Iris pigment epithelial cell (primary cell): ENCODE measurements around the gene ENTPD8.
"Not testable (repeated sequence)": the region's sequence is repeated elsewhere in the genome, so short reads cannot be mapped to it uniquely, and the experiment has no call there.

Source experiments
- DNase-seq: peaks from one replicate; pipeline ENCODE4 v3.0.0-alpha.2; 2011; ENCODE audit warnings: low read depth

Gene ENTPD8

DNA sequence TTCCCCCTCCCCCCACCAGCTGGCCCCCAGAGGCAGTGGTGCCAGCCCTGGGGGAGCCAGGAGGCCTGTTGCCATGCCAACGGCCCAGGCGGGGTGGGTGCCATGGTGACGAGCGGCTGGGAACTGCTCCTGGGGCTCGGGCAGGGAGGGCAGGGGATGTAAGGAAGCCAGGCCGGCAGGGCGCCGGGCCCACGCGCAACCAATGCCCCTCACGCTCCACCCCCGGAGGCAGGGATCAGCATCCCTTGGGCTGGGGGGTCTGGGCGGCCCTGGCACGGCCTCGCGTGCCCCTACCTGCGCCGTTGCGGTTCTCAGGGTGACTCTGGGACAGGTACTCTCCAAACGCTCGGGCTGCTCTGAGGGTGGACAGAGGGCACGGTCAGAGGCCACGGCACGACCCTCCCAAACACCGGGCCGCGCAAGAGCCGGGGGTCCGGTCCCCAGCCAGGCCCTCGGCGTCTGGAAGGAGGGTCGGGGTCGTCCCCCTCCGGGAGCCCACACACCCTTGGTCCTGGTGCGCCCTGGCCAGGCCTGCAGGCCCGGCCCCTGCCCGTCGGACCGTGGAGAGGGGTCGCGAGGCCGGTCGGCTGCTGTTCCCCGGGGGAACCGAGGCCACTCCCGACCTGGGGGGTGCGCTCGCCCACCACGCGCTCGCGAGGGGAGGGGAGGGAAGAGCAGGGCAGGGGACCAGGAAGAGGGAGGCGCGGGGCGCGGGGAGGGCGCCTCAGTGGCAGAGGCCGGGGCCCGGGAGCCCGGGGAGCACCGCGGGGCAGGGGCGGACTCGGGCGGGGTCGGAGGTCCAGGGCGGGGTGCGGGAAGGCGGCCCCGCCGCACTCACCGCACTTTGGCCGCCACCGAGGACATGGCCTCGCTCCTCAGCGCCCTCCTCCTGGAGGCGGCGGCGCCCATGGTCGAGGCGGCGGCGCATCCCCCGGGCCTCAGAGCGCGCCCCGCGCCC lies 17.3 kb upstream of the ENTPD8 start:
- no peak for DNase-seq

DNA sequence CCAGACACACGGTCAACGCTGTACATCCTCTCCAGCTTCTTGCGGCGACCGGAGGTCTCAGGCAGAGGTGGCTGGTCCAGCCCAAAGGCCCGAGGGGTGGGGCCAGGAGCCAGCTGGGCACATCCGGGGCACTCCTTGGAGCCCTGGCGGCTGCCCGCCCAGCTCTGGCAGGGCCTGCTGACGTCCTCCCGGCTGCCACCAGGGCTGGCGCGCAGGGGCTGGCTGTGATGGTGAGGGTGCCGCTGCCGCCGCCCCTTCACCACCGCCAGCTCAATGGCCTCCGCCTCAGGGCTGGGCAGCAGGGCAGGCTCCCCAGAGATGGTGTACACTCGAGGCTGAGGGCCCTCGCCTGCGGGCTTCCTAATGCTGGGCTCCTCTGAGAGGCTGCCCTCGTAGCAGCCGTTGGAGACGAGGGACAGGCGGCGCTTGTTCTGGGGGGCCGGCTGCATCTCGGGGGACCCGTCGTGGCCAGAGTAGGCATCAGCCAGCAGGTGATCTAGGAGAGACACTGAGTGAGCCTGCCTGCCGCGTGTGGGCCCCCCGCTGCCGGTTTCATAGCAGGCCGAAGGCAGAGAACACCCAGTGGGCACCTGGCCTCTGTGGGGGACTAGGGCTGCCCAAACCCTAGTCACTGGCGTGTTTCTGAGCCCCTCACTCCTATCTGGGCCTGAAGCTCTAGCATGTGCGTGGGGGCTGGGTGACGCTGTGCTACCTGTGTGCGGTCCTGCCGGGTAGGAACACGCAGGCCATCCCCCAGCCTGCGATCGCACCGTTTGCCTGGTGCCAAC lies 16.4 kb upstream of the ENTPD8 start:
- no peak for DNase-seq

DNA sequence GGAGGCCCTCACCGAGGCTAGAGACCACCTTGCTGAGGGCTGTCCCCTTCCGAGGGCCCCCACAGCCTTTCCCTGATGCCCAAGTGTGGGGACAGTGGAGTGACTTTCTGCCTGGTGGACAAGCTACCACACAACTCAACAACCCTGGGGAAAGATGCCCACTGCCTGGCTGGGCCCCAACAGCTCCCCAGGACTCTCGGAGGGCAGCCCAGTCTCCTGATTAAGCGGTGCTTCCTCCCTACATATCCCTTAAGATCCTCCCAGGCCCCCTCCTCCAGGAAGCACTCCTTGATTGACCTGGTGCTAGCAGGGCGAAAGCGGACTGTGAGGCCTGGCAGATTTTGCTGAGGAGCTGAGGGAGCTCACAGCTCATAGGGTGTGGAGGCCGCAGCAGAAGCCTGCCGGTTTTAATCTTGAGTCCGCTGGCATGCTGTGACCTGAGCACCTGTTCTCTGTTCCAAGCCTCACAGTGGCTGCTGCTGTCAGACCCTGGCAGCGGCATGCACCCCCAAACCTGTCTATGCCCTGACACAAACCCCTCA lies 15.8 kb upstream of the ENTPD8 start:
- DNase-seq = no peak

DNA sequence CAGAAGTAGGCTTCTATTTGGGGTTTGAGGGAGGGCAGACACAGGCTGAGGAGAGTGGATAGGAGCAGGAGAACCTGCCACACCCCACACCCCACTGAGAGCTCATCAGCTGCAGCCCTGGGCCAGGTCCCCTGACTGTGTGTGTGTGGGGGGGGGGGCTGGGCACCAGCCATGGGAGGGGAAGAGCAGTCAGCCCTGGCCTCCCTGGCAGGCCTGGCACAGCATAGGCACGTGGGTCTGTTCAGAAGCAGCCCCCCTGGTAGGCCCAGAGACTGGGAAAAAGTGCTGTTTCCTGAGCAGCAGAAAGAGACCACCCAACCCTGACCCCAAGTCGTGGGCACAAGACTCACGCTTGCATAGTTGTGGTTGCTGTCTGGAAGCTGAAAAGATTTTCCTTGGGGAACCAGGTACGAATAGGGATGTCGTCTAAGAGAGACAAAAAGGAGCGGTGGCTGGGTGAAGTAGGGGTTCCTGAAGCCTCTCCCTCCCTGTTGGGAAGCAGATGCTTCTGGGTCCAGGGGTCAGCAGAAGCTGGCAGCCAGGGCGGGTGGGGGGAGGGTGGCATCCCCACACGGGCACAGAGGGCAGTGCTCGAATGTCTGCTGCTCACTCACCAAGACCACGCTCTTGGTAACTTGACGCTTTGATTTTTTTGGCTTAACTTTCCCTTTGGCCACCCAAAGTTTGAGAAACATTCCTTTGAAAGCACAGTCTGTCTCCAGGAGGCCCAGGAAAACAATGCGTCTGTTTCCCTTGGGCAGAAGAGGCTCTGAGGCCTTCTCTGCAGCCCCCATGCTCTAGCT lies 15.1 kb upstream of the ENTPD8 start:
- peak; percentile 70 for DNase-seq

DNA sequence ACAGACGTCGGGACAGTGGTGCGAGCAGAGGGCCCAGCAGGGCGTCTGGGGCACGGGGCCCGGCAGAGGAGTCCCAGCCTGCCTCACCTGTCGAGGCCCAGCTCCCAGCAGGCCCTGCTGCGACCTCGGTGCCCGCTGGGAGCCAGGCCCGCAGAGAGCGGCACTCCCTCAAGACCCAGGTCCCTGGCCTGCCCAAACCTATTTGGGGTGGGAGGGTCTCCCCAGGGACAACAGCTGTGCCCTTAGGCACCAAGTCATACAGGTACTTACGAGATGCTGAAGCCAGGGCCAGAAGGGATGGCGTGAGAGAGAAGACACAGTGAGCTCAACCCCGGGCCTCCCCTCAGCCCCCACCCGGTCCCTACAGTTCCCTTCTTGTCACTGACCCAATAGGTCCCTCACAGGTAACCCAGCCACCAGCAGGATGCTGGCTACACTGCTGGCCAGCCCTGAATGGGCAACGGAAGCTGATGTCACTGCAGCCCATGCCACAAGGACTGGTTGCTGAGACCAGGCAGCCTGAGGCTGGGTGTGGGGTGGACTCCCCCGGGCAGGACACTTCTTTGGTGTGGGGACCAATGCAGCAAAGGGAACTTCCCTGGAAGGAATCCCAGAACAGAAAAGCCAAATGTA lies 14.3 kb upstream of the ENTPD8 start:
- DNase-seq = no peak

DNA sequence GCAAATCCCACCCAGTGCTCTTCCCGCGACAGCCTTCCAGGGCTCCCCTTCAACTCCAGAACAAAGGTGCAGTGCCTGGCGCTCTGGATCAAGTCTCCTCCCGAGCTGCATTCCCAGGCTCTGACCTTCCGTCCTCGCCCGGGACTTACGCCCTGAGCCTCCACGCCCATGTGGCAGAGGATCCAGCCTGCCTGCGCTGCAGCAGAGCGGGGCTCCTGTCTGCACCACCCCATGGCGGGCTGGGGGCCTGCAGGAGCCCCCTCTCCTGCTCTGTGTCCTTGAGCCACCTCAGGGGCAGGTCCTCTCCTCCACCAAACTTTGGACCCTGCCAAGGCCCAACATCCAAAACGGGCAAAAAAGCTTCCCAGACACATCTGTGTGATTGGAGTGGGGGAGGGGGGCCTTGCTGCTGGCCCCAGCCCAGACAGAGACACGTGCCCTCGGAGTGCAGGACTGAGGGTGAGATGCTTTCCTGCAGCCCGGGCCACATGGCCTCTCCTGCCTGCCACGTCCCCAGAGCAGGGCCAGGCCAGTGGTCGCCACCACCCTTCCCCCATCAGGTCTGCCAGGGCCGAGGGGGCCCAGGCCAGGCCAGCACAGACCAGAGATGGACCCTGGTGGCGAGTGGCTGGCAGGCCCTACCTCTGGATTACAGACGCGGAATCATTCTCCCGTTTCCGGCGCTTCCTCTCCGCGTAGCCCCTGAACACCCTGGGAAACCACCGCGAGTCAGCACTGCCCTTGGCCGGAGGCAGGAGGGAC lies 13.6 kb upstream of the ENTPD8 start:
- DNase-seq = peak; percentile 27

DNA sequence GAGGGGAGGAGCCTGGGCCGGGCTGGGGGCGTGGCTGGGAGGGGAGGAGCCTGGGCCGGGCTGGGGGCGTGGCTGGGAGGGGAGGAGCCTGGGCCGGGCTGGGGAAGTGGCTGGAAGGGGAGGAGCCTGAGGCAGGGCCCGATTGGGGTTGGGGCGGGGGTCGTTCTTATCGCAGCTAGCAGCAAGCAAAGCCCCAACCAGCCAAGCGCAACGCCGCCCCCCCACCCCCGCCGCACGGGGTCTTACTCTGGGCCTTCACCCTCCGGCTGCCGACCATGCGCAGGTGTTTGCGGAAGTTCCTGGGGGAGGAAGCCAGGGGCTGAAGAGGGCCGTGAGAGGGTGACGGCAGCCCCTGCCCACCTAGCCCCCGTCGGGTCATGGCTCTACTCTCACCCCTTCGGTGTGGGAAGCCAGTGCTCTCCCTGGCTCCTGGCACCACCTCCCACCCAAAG lies 13.0 kb upstream of the ENTPD8 start:
- DNase-seq = no peak

DNA sequence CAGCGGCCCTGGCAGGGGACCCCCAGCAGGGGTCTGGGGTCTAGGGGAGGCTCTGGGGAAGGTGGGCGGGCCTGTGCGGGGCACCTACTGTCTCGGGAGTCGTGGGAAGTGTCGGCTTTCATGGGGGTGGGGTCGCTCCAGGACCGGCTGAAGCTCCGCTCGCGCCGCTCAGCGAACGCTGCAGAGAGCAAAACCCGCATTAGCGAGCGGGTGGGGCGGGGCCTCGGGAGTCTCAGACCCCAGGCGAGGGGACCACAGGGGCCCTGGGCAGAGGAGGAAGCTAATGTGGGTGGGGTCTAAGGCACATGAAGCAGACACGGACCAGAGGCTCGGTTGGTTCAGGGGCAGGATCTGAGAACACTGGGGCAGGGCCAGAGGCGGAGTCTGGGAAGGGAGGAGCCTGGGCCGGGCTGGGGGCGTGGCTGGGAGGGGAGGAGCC lies 12.5 kb upstream of the ENTPD8 start:
- DNase-seq = peak; percentile 73

DNA sequence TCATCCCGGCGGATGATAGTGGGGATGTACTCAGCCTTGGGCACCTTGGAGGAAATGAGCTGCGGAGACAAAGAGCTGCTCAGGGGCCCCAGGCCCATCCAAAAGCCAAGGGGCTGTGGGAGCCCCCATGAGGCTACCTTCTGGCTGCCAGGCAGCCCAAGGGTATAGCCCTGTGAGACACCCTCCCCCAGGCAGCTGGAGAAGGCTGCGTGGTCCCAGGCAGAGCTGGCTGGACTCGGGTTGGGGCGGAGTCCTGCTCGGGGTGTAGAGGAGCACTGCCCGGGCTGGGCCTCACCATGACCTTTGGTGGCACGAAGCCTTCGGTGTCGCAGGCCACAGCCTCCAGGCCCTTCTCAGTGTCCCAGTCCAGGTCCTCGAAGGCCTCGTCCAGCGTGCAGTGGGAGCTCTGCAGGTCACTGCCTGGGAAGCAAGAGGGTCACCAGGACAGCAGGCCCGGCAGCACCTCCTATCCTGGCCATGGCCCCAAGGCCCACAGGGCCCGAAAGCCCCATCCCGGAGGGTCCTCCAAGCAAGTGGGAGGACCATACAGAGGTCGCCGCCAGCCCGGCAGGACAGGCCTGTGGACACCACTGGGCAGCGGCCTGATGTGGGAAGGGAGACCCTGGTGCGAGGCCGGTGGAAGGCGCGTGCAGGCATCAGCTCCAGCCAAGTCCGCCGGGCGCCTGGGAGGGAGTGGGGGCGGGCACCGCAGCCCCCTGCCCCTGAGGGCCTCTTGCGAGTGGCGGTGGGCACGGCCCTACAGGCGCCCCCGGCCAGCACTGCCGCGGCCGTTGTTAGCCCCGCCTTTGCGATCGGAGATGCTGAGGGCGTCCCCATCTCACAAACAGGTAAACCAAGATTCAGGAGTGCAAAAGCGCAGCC lies 11.8 kb upstream of the ENTPD8 start:
- DNase-seq = no peak

DNA sequence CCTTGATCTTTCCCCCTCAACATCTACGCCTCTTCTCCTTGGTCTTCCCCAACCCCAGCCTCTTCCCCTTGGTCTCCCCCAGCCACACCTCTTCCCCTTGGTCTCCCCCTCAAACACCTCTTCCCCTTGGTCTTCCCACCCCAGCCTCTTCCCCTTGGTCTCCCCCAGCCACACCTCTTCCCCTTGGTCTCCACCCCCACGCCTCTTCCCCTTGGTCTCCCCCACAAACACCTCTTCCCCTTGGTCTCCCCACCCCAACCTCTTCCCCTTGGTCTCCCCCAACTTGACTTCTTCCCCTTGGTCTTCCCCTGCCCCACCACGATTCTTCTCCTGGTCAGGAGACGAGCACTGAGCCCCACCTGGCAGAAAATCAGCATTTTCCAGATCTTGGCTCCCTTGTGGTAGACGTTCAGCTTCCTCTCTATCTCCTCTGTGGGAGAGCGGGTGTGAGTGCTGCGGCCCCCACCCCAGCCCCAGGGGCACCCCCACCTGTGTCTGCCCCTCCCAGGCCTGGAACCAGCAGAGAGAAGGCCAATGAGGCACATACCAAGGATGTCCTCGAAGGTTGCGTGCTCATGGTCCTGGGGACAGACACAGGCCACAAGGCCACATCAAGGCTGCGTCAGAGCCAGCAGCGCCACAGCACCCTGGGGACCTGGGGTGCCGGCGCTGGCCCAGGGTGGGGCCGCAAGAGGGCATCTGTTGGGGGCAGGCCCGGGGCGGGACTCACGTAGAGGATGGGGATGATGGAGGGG lies 11.0 kb upstream of the ENTPD8 start:
- DNase-seq = no peak

DNA sequence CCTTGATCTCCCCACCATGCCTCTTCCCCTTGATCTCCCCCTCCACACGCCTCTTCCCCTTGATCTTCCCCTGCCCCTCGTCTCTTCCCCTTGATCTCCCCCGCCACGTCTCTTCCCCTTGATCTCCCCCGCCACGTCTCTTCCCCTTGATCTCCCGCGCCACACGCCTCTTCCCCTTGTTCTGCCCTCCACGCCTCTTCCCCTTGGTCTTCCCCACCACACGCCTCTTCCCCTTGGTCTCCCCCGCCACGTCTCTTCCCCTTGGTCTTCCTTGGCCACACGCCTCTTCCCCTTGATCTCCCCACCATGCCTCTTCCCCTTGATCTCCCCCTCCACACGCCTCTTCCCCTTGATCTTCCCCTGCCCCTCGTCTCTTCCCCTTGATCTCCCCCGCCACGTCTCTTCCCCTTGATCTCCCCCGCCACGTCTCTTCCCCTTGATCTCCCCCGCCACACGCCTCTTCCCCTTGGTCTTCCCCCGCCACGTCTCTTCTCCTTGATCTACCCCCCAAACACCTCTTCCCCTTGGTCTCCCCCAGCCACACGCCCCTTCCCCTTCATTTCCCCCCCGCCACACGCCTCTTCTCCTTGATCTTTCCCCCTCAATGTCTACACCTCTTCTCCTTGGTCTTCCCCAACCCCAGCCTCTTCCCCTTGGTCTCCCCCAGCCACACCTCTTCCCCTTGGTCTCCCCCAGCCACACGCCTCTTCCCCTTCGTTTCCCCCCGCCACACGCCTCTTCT lies 10.3 kb upstream of the ENTPD8 start:
- DNase-seq = not testable (repeated sequence)

DNA sequence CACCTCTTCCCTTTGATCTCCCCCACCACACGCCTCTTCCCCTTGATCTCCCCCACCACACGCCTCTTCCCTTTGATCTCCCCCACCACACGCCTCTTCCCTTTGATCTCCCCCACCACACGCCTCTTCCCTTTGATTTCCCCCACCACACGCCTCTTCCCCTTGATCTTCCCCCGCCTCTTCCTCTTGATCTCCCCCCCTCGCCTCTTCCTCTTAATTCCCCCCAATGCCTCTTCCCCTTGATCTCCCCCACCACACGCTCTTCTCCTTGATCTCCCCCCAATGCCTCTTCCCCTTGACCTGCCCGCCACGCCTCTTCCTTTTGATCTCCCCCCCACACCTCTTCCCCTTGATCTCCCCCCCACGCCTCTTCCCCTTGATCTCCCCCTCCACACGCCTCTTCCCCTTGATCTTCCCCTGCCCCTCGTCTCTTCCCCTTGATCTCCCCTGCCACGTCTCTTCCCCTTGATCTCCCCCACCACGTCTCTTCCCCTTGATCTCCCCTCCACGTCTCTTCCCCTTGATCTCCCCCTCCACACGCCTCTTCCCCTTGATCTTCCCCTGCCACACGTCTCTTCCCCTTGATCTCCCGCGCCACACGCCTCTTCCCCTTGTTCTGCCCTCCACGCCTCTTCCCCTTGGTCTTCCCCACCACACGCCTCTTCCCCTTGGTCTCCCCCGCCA lies 9.5 kb upstream of the ENTPD8 start:
- not testable (repeated sequence) for DNase-seq

DNA sequence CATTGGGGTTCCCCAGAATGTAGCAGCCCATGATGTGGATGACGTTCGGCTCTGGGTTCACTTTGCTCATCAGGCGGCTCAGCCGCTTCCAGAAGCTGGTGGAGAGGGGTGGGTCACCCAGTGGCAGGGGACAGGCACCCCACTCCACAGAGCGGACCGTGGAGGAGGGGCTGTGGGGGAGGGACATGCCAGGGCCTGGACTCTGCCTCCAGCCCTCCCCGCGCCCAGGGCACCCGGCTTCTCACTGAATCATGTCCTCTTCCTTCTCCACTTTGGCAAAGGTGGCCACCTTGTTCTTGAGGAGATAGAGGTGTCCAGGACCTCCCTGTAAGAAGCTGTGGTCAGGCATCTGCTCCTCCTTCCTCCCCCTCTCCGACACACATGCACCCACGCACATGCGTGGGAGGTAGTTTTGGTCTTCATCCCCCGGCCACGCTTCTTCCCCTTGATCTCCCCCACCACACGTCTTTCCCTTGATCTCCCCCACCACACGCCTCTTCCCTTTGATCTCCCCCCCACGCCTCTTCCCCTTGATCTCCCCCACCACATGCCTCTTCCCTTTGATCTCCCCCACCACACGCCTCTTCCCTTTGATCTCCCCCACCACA lies 8.9 kb upstream of the ENTPD8 start:
- DNase-seq = no peak

DNA sequence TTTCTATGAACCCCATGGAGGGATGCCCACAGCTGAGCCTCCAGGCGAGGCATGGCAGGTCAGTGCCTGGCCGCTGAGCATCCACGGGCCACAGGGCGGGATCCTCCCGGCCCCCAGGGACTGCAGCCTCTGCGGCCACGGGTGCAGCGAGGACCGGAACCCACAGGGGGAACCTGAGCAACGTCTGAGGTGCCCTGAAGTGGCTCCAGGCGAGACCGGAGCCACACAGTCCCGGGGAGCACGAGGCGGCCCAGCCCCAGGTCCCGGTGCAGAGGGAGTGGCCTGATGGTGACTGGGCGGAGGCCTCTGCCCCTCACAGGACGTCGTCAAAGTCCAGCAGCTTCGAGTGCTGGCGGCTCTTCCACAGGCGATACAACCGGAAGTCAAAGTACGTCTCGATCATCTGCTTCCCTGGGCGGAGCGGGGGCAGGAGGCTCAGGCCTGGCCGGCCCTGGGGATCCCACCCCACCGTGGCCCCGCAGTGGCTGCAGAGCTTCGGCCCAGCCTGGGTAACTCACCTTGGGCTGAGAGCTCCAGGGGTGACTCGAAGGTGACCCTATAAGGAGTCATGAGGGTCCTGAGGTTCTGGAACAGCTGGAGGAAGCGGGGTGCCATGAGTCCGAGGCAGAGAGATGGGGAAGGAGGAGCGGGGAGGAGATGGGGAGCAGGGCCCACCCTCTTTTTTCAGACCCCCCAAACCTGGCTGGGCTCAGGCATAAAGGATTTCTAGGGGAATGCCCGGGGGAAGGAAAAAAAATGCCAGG lies 8.1 kb upstream of the ENTPD8 start:
- DNase-seq = no peak

DNA sequence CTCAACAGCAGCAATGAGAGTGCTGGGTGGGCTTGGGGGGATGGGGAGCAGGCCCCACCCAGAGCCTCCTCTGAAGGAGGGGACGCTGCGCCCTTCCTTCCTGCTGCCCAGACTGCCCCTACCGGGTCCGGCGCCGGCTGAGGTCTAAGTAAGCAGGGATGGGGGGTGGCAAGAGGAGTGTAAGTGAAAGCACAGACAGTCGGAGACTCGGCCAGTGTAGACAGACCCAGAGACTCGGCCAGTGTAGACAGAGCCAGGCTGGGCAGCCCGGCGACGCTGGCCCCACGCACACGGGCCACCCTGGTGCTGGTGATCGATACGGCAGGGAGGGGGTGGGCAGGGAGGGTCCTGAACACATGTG lies 7.4 kb upstream of the ENTPD8 start:
- DNase-seq = no peak
